Thoracic aorta (tissue), 2 donors: Measurements from ENCODE around the gene ABCB6. TPM values are rescaled to one million over a fixed set of nuclear protein-coding genes. Genes with fewer than 3 reads are reported as not detected.
A peak's percentile ranks its signal among the peaks of the same experiment; 100 is the strongest.

Source experiments
- ATAC-seq: fragments of 150-250 bp; one replicate; pipeline ENCODE4 v1.8.0; 2017; ENCODE audit warnings: low read depth; ENCODE audit not compliant: insufficient number of reproducible peaks, low FRiP score
- DNase-seq: peaks from one replicate; pipeline ENCODE4 v3.0.0-alpha.2; 2020; ENCODE audit warnings: low spot score
- H3K27ac ChIP-seq, 2 donors: fragments of 200-600 bp; sonication (generic); 1 replicate in 1 of 2; 2 replicates in 1 of 2; pipeline ENCODE4 v1.5.1; 2016; ENCODE audit warnings: mild to moderate bottlenecking in 2 of 2, moderate library complexity in 2 of 2
- H3K27me3 ChIP-seq: fragments of 200-600 bp; sonication (generic); replicated peaks from 2 replicates; pipeline ENCODE4 v1.6.0; 2016; ENCODE audit warnings: mild to moderate bottlenecking; ENCODE audit not compliant: insufficient read depth
- H3K36me3 ChIP-seq: fragments of 200-600 bp; sonication (generic); one replicate; pipeline ENCODE4 v1.5.1; 2016
- H3K4me1 ChIP-seq, 2 donors: fragments of 200-600 bp; sonication (generic); 1 replicate in 1 of 2; 2 replicates in 1 of 2; pipeline versions ENCODE4 v1.5.1 to v1.6.0; 2016; ENCODE audit warnings: low read depth in 2 of 2, mild to moderate bottlenecking in 1 of 2; ENCODE audit not compliant: control insufficient read depth in 1 of 2
- H3K4me3 ChIP-seq: fragments of 200-600 bp; sonication (generic); 2 replicates; pipeline ENCODE4 v1.5.1; 2016; ENCODE audit warnings: mild to moderate bottlenecking
- H3K9me3 ChIP-seq: fragments of 200-600 bp; sonication (generic); 2 replicates; pipeline ENCODE4 v1.5.1; 2016
- CTCF ChIP-seq: fragments of 200-600 bp; sonication (generic); IDR thresholded peaks from one replicate; pipeline ENCODE4 v1.5.1; 2019; ENCODE audit warnings: antibody characterized with exemption
- total RNA-seq, 2 donors: library from RNA; depleted of rRNA; stranded (reverse); fragments of >200 nt; gene quantifications; one replicate each; pipeline versions ENCODE4 v1.1.0 to v1.2.3, GENCODE V29; 2016

The ABCB6 gene
- total RNA-seq, 2 donors from 2014 or later = 12.7 to 26.0 TPM

- Histone ChIP-seq H3K27me3 (no peaks in the 10 kb centered on the region), H3K4me1 (peaks cover 24 to 43% of the 10 kb centered on the region in 2 donors), H3K27ac (peak overlapping the region; percentile 88 to 95), H3K36me3 (peaks cover 7% of the 10 kb centered on the region), H3K9me3 (no peaks in the 10 kb centered on the region), H3K4me3 (peak overlapping the region; percentile 76)
- ATAC-seq = no peak
- TF ChIP-seq CTCF = no peak
- DNase-seq = no peak
These were observed 35.9 kb upstream of the ABCB6 start for GRCh38 chr2:219254590-219255201.

GRCh38 chr2:219253753-219254589 is 35.2 kb upstream of the ABCB6 start, which contains the start of gene TUBA4A:
TUBA4A (minus strand) TSS chr2:219253918; CDS start chr2:219253858, 60 bp downstream.
- peaks cover 7% of the 10 kb centered on the region for H3K36me3 ChIP-seq
- no peak for DNase-seq
- peak; percentile 65 for ATAC-seq
- no peak for TF ChIP-seq CTCF
- H3K4me1 ChIP-seq = peaks cover 29 to 50% of the 10 kb centered on the region in 2 donors
- peak within 1 kb of the TSS; percentile 88 to 95 for H3K27ac ChIP-seq
- H3K9me3 ChIP-seq = no peaks in the 10 kb centered on the region
- H3K4me3 ChIP-seq = peak within 1 kb of the TSS; percentile 76
- H3K27me3 ChIP-seq = no peaks in the 10 kb centered on the region

GRCh38 chr2:219252900-219253752 is 34.4 kb upstream of the ABCB6 start, which contains the start of gene TUBA4B:
TUBA4B (plus strand) TSS chr2:219253243; CDS start chr2:219253408, 165 bp downstream.
- peak within 1 kb of the TSS; percentile 88 to 95 for H3K27ac ChIP-seq
- H3K9me3 ChIP-seq = no peaks in the 10 kb centered on the region
- no peaks in the 10 kb centered on the region for H3K27me3 ChIP-seq
- peaks cover 7% of the 10 kb centered on the region for H3K36me3 ChIP-seq
- ATAC-seq (no peak), DNase-seq (no peak)
- no peak for TF ChIP-seq CTCF
- peak within 1 kb of the TSS; percentile 76 for H3K4me3 ChIP-seq
- peaks cover 37 to 59% of the 10 kb centered on the region in 2 donors for H3K4me1 ChIP-seq

- no peak for ATAC-seq
- Histone ChIP-seq H3K9me3 (no peaks in the 10 kb centered on the region), H3K4me1 (peaks cover 37 to 65% of the 10 kb centered on the region in 2 donors), H3K4me3 (peak overlapping the region; percentile 76), H3K27ac (peak overlapping the region; percentile 88 to 95), H3K27me3 (no peaks in the 10 kb centered on the region), H3K36me3 (peaks cover 7% of the 10 kb centered on the region)
- DNase-seq = no peak
- no peak for TF ChIP-seq CTCF
These were observed 33.8 kb upstream of the ABCB6 start for GRCh38 chr2:219252570-219252899.
